HG02981 (cell line): Measurements from ENCODE around the gene CORO2B.

Source experiments
- ATAC-seq: cut with Tn5 transposase; IDR thresholded peaks from one replicate; pipeline ENCODE4 v1.9.1; 2021; ENCODE audit warnings: mild to moderate bottlenecking, moderate library complexity; ENCODE audit not compliant: unreplicated experiment

Gene CORO2B

DNA sequence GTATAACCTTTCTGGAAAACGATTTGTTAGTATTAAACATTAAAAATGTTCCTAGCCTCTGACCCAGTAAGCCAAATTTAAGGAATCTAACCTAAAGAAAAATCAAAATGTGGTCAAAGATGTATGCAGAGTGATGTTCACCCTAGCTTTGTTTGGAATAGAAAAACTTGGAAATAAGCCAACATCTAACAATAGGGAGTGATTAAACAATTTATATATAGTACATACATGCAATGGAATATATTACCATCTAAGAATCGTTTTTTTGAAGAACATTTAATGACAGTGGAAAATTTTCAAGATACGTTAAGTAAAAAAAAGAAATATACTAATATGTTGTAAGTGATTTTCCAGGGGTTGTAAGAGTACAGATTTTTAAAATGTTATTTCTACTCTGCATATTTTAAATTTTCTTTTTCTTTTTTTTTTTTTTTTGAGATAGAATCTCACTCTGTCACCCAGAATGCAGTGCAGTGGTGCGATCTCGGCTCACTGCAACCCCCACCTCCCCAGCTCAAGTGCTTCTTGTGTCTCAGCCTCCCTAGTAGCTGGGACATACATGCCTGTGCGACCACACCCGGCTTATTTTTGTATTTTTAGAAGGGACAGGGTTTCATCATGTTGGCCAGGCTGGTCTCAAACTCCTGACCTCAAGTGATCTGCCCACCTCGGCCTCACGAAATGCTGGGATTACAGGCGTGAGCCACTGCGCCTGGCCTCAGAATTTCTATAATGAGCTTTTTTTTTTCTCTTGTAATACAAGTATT lies 187.0 kb downstream of the CORO2B start:
- ATAC-seq = no peak

DNA sequence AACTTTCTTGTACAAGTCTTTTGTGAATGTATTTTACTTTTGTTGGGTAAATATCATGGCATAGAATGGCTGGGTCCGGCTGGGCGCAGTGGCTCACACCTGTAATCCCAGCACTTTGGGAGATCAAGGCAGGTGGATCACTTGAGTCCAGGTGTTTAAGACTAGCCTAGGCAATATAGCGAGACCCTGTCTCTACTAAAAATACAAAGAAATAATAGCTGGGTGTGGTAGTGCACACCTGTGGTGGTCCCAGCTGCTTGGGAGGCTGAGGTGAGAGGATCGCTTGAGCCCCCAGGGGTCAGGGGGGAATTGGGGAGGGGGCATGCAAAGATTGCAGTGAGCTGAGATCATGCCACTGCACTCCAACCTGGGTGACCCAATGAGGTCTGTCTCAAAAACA lies 189.0 kb downstream of the CORO2B start:
- no peak for ATAC-seq

DNA sequence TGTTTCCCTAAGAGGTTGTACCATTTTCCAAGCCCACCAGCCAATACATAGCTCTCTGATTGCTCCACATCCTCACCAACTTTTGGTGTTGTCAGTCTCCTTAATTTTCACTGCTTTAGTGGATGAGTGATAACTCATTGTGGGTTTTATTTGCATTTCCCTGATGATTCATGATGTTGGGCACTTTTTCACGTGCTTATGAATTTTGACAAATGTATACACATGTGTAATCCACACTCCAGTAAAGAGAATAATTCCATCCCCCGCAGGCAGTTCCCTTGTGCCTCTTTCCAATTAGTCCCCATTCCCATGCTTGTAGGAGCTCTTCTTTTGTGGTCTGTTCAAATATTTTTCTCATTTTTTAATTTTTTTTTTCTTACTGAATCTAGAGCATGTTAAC lies 189.5 kb downstream of the CORO2B start:
- ATAC-seq = no peak

DNA sequence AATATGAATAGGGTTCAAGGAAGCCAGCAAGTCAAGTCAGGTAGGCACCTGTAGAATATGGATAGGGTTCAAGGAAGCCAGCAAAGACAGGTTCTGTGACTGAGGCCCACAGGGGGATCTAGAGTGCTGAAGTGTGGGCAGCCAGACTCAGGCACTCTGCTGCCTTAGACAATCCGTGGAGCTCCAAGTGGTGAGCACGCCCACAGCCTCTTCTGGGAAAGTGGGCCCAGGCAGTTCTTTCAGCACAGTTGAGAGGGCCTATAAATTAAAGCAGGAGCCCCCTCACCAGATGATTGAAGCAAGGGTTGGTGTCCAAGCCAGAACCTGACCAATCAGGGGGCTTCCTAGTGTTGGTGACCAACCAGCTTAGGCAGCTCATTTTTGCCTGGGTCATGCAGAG lies 190.9 kb downstream of the CORO2B start:
- no peak for ATAC-seq

DNA sequence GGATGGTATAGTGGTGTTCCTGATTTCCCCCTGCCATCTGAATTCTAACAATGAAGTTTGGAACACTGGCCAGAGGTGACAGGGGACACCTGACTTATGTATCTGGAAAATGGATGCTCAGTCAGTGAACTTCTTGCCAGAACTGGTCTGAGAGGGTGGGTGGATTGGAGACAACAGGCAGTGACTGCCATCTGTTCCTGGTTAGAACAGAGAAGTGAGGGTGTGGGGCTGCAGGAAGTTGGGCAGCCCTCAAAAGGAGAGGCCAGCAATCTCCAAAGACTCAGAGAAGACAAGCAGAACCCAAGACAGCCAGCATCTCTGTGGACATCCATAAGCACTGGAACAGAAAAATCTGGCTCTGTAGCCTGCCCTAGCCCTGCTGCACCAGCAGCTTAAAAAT lies 191.4 kb downstream of the CORO2B start:
- ATAC-seq = no peak

DNA sequence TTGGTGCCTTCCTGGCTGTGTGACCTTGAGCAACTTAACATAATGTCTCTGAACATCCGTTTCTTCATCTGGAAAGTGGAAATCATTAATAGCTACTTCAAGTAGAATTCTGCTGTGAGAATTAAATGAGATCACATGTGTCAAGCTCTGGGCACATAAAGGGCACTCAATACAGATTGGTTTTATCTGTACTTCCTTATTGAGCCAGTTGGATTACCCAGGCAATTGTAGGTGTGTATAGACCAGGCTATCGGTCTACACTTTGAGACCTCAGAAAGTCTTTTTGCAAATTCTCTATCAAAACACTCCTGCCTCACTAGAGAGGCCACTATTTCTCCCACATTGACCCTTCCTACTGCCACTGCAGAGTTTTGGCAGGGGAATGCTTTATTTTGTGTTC lies 194.2 kb downstream of the CORO2B start:
- ATAC-seq = no peak

DNA sequence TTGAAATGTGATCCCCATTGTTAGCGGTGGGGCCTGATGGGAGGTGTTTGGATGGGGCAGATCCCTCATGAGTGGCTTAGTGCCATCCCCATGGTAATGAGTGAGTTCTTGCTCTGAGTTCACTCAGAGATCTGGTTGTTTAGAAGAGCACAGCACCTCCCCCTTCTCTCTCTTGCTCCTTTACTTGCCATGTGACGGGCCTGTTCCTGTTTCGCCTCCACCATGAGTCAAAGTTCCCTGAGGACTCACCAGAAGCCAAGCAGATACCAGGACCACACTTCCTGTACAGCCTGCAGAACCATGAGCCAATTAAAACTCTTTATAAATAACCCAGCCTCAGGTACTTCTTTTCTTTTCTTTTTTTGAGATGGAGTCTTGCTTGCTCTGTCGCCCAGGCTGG lies 195.3 kb downstream of the CORO2B start:
- ATAC-seq = no peak

DNA sequence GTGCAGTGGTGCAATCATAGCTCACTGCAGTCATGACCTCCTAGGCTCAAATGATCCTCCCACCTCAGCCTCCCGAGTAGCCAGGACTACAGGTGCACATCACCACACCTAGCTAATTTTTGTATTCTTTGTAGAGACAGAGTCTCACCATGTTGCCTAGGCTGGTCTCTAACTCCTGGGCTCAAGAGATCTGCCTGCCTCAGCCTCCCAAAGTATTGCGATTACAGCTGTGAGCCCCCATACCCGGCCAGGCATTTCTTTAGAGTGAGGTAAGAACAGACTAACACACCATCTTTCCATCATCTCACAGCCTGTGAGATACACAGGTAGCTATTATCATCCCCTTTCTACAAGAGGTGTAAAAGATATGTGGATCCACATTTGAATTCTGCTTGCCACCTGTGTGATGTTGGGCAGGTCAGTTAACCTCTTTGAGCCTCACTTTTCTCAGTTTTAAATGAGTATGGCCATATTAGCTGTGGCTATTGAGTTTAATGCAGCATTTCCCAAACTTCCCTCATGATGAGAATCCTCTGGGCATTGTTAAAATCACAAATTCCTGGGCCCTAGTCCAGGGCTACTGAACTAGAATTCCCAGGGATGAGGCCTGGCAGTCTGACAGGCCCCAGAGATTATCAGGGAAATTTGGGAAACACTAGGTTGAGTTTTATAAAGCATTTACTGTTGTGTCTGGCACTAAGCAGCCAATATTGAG lies 195.9 kb downstream of the CORO2B start:
- ATAC-seq = no peak

DNA sequence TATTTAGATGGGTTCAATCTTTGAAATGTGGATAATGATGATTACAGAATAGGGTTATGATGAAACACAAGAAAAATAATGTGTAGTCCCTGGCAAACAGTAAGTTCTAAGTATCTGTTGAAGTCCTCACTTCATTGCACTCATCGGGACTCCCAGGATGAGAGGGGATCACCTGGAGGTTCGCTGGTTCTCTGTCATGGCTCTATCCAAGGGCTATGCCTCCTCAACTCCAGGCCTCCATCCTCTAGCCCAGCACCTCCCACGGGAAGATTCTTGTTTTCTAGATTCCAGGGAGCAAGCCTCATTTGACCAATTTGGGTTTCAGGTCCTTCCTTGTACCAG lies 196.4 kb downstream of the CORO2B start:
- no peak for ATAC-seq

DNA sequence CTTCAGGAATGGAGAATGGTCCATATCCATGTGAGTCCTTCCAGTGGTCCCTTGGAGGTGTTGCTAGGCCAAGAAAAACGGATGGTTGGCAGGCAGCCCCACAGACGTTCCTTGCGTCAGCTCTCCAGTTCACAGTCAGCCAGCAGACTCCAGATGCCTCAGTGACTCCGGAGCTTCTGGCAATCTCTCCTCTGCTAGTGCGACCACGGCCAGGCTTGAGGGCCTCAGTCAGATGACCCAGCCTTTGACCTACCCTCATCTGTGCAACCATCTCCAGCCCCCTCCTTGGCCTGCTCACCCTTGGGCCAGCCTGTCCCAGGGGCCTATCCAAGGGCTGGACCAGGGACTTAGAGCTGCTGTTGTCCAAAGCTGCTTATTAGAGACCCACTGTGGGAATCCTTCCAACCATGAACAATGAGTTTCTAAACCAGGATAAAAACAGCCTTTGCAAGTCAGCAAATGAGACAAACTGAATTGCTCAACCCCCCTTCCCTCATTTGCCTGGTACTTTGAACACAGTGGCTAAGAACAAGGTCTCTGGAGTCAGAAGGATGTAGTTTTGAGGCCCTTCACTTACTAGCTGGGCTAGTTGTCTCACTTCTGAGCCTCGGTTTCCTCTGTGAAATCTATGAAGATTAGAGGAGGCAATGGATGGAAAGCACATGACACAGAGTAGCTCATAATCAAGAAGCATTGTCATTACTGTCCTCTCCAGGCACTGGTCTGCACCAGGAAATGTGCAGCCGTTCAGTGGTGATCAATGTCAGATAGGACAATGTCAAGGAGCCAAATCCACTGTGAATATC lies 197.1 kb downstream of the CORO2B start:
- no peak for ATAC-seq

DNA sequence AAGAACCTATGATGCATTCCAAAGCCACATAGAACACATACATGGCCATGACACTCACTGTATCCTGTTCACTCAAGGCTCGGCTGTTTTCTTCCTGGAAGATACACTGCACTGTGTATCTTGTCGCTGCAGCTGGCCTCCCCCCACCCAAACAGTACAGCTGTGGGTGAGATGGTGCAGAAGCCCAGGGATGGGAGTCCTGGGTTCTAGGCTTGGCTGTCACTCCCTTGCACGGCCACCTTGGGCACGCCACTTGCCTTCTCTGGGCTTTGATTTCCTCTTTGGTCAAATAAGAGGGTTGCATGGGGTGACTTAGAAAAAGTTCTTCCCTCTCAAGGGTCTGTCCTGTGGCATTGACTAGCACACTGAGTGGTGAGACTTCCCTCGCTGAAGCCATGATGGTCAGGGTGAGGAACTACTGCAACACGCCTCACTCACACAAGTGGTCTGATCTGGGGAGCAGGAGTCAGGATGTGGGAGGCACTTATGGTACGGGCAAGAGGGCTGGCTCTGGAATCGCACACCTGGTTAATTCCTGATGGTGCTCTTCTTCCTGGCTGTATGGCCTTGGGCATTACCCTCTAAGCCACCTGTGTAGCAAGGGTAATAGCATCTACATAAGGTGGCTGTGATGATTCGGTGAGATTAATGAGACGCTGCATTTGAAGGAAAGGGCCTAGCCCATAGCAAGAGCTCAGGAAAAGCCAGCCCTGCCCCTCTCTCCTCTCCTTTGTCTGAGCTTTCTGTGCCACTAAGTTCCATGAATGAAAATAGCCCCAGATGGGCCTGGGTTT lies 197.9 kb downstream of the CORO2B start:
- no peak for ATAC-seq
